Esophagus (tissue), 2 donors: ENCODE results near the gene TRIP13. TPM values are rescaled to one million over a fixed set of nuclear protein-coding genes. Genes with fewer than 3 reads are reported as not detected.

ENCODE experiments used
- H3K27ac ChIP-seq, 2 donors: one replicate each; pipeline ENCODE4 v1.5.1; 2013; ENCODE audit warnings: low read depth in 2 of 2, mild to moderate bottlenecking in 2 of 2, inconsistent platforms in 1 of 2, low read length in 1 of 2, moderate library complexity in 1 of 2
- H3K27me3 ChIP-seq, 2 donors: one replicate each; pipeline ENCODE4 v1.6.1; 2013; ENCODE audit warnings: low read length in 2 of 2, control low read depth in 1 of 2, mild to moderate bottlenecking in 1 of 2; ENCODE audit not compliant: insufficient read depth in 2 of 2, control insufficient read depth in 1 of 2
- H3K36me3 ChIP-seq, 2 donors: one replicate each; pipeline ENCODE4 v1.6.1; 2013; ENCODE audit warnings: low read length in 1 of 2; ENCODE audit not compliant: control insufficient read depth in 2 of 2, insufficient read depth in 2 of 2
- H3K4me1 ChIP-seq, 2 donors: one replicate each; pipeline ENCODE4 v1.6.1; 2013; ENCODE audit warnings: low read length in 1 of 2; ENCODE audit not compliant: control insufficient read depth in 2 of 2, insufficient read depth in 2 of 2
- H3K4me3 ChIP-seq, 2 donors: one replicate each; pipeline ENCODE4 v1.5.1; 2013; ENCODE audit warnings: low read length in 2 of 2, mild to moderate bottlenecking in 2 of 2, low read depth in 1 of 2, moderate library complexity in 1 of 2
- H3K9me3 ChIP-seq, 2 donors: one replicate each; pipeline ENCODE4 v1.6.1; 2013; ENCODE audit warnings: mild to moderate bottlenecking in 2 of 2, low read depth in 1 of 2, low read length in 1 of 2, moderate library complexity in 1 of 2; ENCODE audit not compliant: control insufficient read depth in 2 of 2, insufficient read depth in 1 of 2
- whole genome bisulfite sequencing, 2 donors: extraction: QIAGEN DNeasy Blood & Tissue Kit; methylation state at CpG; one replicate each; pipeline ENCODE4 v1.1.7; 2013; 5-methylcytosine and 5-hydroxymethylcytosine counted together
- polyA plus RNA-seq, 2 donors: library from polyadenylated mRNA; stranded (reverse); fragments of 200-250 nt; gene quantifications; one replicate each; pipeline ENCODE4 v1.2.3, GENCODE V29; 2013
- donor health status: healthy with polysubstance abuse.
- donor health status: Bipolar disorder and iron deficiency.

TRIP13 gene
- polyA plus RNA-seq, 2 donors: 4.3 to 6.6 TPM

DNA sequence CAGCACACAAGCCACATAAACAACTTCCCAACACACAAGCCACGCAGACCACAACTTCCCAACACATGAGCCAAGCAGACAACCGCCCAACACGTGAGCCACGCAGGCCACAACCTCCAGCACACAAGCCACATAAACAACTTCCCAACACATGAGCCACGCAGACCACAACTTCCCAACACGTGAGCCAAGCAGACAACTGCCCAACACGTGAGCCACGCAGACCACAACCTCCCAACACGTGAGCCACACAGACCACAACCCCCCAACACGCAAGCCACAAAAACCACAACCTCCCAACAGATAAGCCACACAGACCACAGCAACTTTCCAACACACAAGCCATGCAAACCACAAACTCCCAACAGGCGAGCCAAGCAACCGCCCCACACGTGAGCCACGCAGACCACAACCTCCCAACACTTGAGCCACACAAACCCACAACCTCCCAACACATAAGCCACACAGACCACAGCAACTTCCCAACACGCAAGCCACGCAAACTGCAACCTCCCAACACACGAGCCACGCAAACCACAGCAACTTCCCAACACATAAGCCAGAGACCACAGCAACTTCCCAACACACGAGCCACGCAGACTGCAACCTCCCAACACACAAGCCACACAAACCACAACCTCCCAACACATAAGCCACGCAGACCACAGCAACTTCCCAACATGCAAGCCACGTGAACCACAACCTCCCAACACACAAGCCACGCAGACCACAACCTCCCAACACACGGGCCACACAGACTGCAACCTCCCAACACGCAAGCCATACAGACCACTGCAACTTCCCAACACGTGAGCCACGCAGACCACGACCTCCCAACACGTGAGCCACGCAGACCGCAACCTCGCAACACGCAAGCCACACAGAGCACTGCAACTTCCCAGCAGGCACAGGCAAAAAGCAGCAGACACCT lies 10.2 kb upstream of the TRIP13 start:
- 92% methylated on average over 33 of the region's 33 CpGs for whole genome bisulfite sequencing, 2 donors
- peaks cover 15 to 70% of the 10 kb centered on the region in 2 donors for H3K36me3 ChIP-seq
- H3K27ac ChIP-seq: no peak overlapping the region
- H3K9me3 ChIP-seq: no peaks in the 10 kb centered on the region
- no peaks in the 10 kb centered on the region for H3K4me1 ChIP-seq
- no peak overlapping the region for H3K4me3 ChIP-seq
- no peaks in the 10 kb centered on the region for H3K27me3 ChIP-seq

DNA sequence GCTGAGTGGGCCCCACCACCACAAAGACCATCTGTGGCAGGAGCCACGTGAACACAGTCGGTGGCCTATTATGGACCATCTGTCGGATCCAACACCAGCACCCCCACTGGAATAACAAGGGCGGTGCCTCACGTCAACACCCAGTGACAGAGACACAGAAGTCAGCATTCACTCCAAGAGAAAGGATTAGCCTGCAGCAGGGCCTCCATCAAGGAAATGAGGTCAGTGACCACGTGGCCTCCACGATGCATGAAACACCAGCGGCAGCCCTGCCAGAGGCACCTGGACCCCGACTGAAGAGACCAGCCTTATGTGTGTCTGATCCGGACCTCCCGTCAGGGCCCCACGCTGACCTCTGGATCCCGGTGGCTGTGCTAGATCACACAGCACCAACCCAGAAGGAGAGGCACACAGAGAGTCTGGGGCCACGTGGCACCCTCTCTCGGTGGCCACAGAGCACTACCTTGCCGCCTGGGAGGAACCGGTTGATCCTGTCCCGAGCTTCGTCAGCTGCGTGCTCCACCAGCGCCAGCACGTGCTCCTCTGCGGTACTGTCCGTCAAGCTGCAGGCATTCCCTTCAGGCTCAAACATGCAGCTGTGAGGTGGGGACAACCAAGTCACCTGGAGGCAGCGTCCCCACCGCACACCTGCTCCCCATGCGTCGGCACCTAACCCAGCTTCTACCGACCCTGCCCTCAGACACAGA lies 9.1 kb upstream of the TRIP13 start:
- Histone ChIP-seq H3K27ac (no peak overlapping the region), H3K4me1 (no peaks in the 10 kb centered on the region), H3K9me3 (no peaks in the 10 kb centered on the region), H3K27me3 (no peaks in the 10 kb centered on the region), H3K4me3 (no peak overlapping the region), H3K36me3 (peaks cover 18 to 67% of the 10 kb centered on the region in 2 donors)
- WGBS, 2 donors: 93 to 94% methylated on average over 29 of the region's 29 CpGs

DNA sequence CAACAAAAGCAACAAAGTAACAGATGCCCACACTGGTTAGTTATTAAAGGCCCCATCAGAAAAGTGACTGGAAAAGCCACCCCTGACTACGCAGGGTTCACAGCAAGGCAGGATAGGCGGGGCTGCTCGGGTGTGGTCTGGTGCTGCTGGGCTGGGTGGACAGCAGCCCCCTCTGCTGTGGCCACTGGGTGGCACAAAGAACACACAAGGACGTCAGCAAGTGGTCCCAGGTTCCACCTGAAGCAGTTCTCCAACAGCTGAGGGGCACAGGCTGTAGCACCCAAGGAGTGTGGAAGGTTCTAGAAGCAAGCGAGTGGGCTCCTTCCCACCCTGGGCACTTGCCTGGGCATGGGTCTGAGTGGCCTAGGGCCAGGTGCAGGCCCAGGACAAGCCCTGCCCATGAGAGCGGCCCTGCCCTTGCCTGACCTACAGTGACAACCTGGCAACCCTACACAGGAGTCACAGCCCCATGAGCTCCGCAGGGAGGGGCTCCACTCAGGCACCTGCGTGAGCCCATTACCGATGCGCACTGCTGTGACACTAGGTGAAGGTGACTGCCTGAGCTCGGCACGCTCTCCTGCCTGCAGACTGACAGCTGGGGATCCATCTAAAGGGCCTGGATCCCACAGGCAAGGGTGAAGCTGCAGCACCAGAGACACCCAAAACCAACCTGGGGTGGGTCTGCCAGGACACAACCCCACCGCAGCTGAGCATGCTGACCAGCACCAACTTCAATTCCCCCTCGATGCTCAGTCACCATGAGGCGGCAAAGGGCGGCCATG lies 8.1 kb upstream of the TRIP13 start:
- 91 to 93% methylated on average over 16 of the region's 16 CpGs for WGBS, 2 donors
- peaks cover 18 to 69% of the 10 kb centered on the region in 2 donors for H3K36me3 ChIP-seq

DNA sequence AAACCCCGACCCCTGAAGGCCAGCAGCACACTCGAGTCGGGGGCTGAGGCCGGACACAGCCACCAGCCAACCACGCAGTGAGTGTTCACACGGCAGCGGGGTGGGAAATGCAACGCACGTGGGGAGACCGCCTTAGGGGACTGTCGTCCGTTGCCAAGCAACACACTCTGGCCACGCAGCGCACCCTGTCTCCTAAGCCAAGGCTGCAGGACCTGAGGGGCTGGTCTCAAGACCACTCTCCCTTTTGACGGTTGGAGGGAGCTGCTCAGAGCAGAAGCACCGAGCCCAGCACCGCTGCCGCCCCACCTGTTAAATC lies 7.6 kb upstream of the TRIP13 start:
- WGBS, 2 donors: 90 to 94% methylated on average over 18 of the region's 18 CpGs

More for the DNA sequence above, 8.1 kb upstream of the TRIP13 start:
- Histone ChIP-seq H3K4me1 (no peaks in the 10 kb centered on the region), H3K4me3 (no peak overlapping the region), H3K27me3 (no peaks in the 10 kb centered on the region), H3K27ac (no peak overlapping the region), H3K9me3 (no peaks in the 10 kb centered on the region)

DNA sequence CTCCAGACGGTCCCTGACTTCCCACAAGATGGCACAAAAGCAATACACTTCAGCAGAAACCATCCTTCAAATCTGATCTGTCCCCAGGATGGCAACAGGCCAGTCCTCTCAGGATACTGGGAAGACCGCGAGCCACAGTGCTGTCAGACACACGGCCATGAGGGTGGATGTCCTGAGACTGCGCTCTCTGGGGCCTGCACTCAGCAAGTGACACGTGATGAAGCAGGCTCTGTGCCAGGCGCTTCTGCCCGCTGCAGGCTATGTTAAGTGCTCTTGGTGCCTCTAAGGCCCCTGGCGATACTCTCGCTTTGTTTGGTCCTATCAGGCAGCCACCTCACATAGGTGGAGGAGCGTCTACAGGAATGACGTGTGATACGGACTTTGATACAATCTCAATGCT lies 7.2 kb upstream of the TRIP13 start:
- Histone ChIP-seq H3K4me3 (no peak overlapping the region), H3K4me1 (no peaks in the 10 kb centered on the region), H3K9me3 (no peaks in the 10 kb centered on the region), H3K27ac (no peak overlapping the region), H3K36me3 (peaks cover 18 to 77% of the 10 kb centered on the region in 2 donors), H3K27me3 (no peaks in the 10 kb centered on the region)
- 81 to 85% methylated on average over 13 of the region's 13 CpGs for WGBS, 2 donors

More for the DNA sequence above, 7.6 kb upstream of the TRIP13 start:
- Histone ChIP-seq H3K9me3 (no peaks in the 10 kb centered on the region), H3K4me1 (no peaks in the 10 kb centered on the region), H3K27me3 (no peaks in the 10 kb centered on the region), H3K27ac (no peak overlapping the region), H3K36me3 (peaks cover 18 to 73% of the 10 kb centered on the region in 2 donors), H3K4me3 (no peak overlapping the region)

DNA sequence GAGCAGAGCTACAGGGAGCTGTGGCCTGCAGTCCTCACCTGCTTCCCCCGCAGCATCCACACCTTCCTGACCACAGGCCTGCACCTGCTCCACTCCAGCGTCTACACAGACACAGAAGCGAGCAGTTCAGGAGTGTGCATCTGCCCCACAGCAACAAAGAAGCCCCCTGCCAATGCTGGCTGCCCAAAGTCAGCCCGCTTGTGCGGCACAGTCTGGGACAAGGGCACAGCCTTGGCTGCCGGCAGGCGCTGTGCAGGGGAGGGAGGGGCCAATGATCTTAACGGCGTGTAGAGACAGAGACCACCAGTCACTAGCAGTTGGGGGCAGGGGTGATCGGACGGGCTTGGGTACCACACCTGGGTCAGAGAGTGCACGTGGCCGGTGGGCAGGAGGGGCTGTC lies 6.6 kb upstream of the TRIP13 start:
- H3K27me3 ChIP-seq: no peaks in the 10 kb centered on the region
- H3K4me3 ChIP-seq: no peak overlapping the region
- WGBS, 2 donors: 90 to 93% methylated on average over 13 of the region's 13 CpGs
- H3K36me3 ChIP-seq: peaks cover 18 to 76% of the 10 kb centered on the region in 2 donors
- no peaks in the 10 kb centered on the region for H3K9me3 ChIP-seq
- peaks cover under 1 to 2% of the 10 kb centered on the region in 2 donors for H3K4me1 ChIP-seq
- H3K27ac ChIP-seq: no peak overlapping the region

DNA sequence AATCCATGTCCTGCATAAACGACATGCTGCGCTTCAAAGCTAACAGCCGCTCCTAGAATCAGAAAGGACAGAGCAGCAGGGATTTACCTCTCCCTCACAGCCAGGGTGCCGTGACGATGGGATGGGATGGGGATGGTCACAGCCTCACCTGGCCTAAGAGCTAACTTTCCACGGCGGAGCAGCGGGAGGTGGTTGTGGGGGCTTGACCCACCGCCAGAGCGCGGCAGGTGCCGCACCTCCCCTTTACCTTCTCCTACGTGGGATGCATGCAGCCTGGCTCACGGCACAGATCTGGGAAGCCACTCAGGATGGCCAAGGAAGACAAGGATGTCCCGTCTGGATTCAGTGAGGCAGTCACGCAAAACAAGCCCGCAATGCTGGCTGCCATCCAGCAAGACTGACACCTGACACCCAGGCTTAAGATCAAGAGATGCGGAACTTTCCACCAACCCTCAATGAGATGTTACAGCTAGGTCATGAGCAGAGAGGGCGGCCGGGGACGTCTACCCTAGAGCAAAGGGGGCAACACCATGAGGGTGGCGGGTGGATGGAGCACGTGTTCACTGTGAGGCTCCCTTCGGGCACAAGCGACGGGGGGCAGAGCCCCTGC lies 5.9 kb upstream of the TRIP13 start:
- peaks cover 3 to 9% of the 10 kb centered on the region in 2 donors for H3K4me1 ChIP-seq
- no peak overlapping the region for H3K4me3 ChIP-seq
- H3K36me3 ChIP-seq: peaks cover 18 to 72% of the 10 kb centered on the region in 2 donors
- no peaks in the 10 kb centered on the region for H3K27me3 ChIP-seq
- H3K27ac ChIP-seq: no peak overlapping the region
- WGBS, 2 donors: 92 to 93% methylated on average over 26 of the region's 26 CpGs
- no peaks in the 10 kb centered on the region for H3K9me3 ChIP-seq

DNA sequence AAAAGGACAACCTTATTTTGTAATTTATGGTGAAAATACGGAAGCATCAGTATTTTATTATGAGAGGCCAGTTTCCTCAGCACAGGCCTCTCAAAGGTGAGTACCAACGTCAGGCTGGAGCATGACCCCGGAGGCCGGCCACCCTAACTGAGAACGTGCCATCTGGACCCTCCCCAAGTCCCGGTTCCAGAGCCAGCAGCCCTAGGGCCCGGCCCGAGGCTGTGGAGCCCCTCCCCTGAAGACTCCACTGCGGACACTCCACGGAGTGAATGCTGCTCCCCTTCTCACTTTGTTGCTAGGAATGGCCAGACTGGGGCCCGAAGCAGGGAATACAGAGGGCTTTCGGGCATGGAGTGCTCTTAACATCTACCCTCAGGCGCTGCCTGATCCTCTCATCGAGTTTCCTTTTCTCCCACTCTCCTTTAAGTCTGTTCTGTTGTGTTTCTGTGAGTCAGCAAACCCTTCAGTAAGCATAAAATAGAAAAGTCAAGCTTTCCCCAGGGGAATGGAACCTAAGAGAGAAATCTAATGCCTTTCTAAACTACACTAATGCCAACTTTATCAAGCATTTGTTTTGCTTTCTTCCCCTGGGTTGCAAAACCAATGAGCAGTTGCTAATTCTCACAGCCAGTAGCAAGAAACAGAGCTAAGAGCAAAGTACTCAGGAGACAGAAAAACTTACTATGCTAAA lies 4.6 kb upstream of the TRIP13 start:
- no peak overlapping the region for H3K27ac ChIP-seq
- H3K9me3 ChIP-seq: no peaks in the 10 kb centered on the region
- peaks cover 3 to 11% of the 10 kb centered on the region in 2 donors for H3K4me1 ChIP-seq
- H3K27me3 ChIP-seq: no peaks in the 10 kb centered on the region
- H3K4me3 ChIP-seq: no peak overlapping the region
- H3K36me3 ChIP-seq: peaks cover 18 to 61% of the 10 kb centered on the region in 2 donors
- 86 to 87% methylated on average over 14 of the region's 14 CpGs for WGBS, 2 donors
